GM18502 (cell line): ENCODE measurements around the gene CRB3.

Experiments
- ATAC-seq: cut with Tn5 transposase; IDR thresholded peaks from one replicate; pipeline ENCODE4 v1.9.1; 2021; ENCODE audit warnings: mild to moderate bottlenecking; ENCODE audit not compliant: unreplicated experiment, poor library complexity

The CRB3 gene

DNA sequence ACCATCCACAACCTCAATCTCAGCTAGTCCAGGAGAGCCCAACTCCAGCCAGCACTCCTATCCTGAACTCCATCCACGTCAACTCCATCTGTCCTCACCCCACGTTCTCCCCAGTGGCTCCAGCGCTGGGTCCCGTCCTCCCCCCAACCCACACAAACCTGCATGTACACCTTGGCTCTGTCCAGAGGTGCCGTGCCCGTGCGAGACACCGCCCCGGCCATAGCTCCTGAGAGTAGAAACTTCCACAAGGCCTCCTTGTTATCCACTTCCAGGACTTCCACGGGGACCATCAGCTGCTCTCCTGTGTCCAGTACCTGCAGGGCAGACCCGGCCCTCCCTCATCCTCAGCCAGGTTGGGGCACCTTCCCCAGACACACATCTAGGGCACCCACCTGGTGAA is 32.2 kb upstream of the CRB3 start:
- no peak for ATAC-seq

DNA sequence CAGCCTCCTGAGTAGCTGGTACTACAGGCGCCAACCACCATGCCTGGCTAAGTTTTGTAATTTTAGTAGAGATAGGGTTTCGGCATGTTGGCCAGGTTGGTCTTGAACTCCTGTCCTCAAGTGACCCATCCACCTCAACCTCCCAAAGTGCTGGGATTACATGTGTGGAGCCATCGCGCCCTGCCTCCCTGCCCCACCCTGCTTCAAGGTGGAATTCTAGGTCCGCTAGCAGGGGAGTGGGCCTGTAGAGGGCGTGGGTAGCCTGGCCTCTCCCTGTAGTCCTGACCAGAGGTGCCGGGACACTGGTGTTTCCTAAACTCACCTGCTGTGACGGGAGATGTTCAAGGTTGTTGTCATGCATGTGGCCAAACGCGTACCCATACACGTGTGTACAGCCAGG is 30.9 kb upstream of the CRB3 start:
- ATAC-seq, result no peak

DNA sequence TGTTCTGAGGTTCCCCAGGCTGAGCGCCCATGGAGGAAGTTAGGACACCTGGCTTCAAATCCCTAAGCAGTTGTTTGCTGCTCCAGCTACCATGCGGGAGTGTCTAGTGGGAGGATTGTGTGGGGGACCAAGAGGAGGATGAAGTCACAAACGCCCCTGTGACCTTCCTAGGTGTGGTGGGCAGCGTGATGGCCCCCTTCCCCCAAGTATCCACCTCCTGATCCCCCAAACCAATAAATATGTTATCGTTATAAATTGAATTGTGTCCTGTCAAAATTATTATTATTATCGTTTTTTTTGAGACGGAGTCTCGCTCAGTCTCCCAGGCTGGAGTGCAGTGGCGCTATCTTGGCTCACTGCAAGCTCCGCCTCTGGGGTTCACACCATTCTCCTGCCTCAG is 30.4 kb upstream of the CRB3 start, which contains the start of gene SLC25A41:
Gene SLC25A41 (minus strand): TSS at position 101 of the 400 bp plus-strand sequence. CDS start 70 bp downstream, at position 31.
- ATAC-seq, result no peak

DNA sequence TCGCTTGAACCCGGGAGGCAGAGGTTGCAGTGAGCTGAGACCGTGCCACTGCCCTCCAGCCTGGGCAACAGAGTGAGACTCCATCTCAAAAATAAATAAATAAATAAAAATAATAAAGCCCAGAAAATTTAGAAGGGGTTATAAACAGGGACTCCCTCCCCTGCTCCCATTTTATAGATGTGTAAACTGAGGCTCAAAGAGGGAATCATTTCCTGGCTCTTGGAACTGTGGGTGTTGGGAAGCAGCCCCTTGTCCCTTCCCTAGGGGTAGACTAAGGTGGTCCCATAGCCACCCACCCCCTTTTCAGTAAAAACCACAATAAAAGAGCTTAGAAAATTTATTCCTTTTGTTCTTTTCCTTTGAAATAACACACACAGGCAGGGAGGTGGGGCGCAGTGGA is 24.3 kb upstream of the CRB3 start:
- ATAC-seq, result no peak

DNA sequence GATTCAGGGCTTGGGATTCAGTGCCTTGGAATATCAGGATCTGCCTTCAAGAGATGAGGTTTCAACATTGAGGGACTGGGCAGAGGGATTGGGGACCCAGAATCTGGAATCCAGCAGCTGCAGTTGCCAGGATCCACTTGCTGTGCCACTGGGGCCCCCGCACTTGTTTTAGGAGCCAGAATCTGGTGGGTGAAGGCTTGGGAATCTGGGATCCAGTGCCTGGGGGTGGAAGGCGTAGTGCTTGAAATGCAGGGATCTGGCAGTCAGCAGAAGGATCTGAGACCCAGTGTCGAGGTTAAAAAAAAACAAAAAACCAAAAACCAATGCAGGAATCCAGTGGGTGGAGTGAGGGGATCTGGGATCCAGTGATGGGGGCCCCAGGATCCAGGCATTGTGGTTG is 23.2 kb upstream of the CRB3 start:
- no peak for ATAC-seq

DNA sequence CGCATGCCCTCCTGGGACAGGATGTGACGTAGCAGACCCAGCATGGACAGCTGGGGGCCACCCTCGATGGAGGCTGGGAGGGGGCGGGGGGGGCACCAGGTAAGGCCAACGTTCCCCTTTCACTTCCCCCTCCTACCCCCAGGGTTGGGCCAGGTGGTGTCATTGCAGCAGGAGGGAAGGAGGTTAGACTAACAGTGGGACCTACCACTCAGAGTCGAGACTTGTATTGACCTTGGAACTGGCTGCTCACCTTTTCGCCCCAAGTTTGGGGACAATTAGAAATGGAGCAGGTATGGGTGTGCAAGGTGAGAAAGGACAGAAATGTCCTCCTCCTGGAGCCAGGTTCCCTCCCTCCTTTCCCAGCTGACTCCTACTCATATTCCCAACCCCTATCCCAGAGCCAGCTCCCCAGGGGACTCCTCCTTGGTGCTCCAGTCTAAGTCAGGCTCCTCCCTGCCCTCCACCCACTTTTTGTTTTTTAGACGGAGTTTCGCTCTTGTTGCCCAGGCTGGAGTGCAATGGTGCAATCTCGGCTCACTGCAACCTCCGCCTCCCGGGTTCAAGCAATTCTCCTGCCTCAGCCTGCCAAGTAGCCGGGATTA is 21.9 kb upstream of the CRB3 start:
- no peak for ATAC-seq

DNA sequence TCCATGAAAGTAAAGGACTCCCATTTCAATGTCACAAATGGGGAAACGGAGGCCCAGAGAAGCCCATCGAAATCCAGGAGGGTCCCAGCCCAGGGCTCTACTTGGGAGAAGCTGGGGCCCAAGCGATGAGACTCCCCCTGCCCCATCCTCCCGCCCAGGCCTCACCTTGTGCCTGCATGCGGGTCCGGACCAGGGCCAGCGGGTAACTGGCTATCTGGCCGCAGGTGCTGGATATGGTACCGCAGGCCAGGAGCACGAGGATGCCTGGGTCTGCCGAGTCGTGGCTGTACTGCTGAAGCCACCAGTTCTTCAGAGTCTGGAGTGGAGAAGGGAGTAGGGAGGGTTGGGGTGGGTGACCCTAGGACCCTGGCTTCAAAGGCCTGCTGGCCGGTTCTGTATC is 20.1 kb upstream of the CRB3 start:
- ATAC-seq, result no peak

DNA sequence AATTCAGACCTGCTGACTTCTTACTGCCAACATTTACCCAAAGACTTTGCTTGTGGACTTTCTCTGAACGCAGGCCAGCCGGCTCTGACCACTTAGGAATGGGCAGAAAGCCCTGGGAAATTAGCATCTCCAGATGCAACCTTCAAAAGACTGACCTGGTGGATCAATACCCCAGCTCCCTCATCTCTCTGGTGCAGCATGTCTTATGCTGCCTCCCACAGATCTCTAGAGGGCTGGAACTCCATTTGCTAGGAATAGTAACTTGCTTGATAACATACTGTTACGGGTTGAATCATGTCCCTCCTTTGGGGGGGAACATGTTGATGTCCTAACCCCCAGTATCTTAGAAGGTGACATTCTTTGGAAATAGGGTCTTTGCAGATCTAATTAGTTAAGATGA is 17.6 kb upstream of the CRB3 start:
- no peak for ATAC-seq

DNA sequence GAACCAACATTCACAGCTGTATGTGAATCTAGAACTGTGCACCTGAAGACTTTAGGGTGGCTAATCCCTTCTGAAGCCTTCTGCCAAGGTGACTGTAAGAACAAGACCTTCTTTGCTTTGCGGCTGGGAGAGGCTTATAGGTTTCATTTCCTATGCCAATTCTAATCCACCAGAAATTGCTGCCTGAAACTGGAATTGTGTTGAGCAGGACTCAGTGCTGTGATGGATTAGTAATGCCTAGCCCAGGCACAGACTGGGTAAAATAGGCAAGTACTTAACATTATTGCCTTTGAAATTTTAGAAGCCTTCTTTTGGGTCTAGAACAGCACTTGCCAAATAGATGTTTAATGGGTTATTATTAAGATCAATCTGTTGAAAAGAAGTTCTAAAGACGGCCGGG is 16.0 kb upstream of the CRB3 start:
- no peak for ATAC-seq

DNA sequence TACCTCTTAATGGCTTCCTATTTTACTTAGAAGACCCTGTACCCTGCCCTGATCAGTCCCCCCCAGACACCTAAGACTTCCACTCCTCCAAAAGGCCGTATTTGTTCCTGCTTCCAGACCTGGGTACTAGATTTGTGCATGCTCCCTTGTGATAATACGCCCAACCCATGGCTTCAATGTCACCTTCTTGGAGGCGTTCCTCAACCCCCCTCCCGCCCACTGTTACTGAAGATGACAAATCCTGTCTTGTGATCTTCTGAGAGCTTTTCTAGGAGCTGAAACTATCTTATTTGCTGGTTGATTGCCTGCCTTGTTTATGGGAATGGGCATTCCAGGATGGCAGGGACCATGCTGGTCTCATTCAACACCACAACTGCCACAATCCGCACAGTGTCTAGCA is 13.9 kb upstream of the CRB3 start:
- no peak for ATAC-seq

DNA sequence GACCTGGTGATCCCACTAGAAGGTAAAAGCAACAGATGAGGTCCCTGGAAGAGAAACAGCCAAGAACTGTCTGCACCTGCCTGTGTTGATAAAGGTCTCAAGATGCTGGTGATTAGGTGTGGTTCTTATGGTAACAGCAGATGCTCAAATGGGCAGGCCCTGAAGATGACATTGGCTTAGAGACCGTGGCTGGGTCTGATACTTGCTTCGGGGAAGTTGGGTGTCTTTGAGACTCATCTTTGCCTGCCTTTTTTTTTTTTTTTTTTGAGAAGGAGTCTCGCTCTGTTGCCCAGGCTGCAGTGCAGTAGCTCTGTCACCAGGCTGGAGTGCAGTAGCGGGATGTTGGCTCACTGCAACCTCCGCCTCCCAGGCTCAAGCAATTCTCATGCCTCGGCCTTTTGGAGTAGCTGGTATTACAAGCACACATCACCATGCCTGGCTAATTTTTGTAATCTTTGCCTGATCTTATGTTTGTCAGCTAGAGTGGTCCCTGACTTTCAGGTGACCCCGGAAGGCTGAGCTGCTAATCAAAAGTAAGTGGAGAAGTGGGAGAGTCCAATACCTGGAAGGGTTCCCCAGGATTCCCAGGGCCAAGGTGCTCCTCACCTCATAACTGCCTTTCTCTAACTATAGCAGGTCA is 12.4 kb upstream of the CRB3 start:
- ATAC-seq, result no peak

DNA sequence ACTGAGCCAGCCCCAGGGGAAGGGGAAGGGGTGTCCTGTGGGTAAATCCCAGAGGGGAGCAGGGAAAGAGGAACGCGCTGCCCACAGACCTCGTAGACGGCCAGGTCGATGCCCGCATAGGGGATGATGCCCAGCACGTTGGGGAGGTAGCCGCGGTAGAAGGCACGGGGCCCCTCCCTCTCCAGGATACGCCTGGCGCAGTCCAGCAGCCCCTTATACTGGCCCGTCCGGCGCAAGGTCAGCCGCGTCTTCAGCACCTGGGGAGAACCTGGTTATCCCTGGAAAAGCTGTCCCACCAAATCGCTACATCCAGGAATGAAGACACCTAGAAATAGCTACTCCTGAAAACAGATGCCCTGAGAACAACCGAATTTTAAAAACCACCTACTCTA is 11.9 kb upstream of the CRB3 start:
- no peak for ATAC-seq

DNA sequence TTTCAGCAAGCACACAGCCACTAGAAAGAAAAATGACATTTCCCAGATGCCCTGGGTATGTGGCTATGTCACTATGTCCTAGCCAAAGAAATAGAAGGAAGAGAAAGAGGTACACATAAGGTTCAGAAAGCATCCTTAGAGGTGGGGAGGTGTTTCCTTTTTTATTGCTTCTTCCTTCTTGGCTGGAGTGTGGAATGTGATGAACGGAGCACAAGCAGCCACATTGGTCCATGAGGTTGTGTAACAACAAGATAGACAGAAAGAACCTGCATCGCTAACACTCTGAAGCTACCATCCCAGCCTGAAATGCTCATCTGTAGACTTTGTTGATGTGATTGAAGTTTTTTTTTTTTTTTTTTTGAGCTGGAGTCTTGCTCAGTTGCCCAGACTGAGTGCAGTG is 11.2 kb upstream of the CRB3 start:
- ATAC-seq, result no peak

DNA sequence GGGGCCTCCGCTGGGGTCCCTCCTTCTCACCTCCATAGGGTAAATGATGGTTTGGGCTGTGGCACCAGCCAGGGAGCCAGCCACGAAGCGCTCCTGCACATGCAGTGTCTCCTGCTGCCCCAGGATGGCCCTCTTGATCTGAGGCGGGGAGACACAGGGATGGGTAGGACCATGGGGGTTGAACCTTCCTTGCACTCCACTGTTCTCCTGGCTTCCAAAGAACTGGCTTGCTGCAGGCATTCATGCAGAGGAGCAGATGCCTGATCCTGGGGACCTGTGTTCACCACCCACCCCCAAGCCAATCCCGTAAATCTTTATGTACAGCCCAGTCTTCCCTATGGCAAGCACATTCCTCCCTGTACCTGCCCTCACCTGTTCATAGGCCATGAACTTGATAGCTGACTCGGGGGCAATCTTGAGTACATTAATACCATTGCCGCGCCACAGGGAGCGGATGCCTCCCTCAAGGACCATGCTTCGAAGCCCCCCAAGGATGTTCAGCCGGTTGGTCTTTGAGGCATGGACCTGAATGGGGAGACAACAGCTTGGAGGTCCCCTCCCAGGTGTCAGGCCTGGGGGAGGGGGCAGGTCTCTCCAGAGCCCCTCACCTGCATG is 10.0 kb upstream of the CRB3 start:
- no peak for ATAC-seq

DNA sequence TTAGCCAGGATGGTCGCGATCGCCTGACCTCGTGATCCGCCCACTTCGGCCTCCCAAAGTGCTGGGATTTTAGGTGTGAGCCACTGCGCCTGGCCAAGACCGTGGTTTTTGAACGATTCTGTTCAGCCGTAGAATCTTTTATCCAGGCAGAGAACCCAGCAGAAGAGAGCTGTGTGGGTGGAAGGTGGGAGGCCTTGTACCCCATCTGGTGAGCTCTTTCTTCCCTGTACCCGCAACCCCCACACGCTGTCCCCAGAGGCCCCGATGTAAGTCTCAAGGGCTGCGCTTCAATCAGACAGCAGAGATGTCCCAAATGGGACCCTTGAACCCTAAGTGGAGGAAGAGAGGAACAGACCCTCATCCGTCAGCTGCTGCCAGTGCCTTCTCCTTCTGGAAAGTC is 8.1 kb upstream of the CRB3 start:
- ATAC-seq, result no peak

DNA sequence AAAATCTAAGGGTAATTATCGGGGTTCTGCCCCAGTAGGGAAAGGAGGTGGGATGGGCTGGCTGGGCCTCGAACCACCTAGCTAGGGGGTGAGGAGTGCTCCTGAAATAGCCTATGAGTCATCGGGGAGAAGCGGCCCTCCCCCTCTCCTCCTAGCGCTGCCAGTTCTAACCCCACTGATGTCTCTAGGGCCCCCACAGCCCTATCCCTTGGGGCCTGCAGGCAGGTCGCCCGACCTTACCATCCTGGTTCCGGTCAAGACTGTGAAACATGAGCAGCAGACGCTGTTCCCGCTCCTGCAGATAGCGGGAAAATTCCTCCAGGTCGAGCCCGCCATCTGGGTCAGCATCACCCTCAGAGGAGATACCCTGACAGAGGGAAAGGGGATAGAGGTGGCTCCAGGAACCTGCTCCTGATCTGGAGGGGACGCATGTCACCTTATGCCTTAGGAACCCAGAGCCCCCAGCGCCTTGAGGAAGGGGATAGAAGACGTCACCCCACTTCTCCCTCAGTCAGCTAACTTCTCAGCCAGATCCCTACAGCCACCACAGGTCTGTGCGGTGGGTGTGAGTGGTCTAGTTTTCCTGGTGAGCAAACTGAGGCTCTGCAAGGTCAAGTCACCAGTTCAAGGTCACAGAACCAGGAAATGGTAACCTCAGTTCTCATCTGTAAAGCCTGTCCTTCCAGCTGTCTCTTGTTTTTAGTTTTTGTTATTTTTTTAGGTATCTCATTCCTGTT is 5.9 kb upstream of the CRB3 start:
- ATAC-seq, result no peak

DNA sequence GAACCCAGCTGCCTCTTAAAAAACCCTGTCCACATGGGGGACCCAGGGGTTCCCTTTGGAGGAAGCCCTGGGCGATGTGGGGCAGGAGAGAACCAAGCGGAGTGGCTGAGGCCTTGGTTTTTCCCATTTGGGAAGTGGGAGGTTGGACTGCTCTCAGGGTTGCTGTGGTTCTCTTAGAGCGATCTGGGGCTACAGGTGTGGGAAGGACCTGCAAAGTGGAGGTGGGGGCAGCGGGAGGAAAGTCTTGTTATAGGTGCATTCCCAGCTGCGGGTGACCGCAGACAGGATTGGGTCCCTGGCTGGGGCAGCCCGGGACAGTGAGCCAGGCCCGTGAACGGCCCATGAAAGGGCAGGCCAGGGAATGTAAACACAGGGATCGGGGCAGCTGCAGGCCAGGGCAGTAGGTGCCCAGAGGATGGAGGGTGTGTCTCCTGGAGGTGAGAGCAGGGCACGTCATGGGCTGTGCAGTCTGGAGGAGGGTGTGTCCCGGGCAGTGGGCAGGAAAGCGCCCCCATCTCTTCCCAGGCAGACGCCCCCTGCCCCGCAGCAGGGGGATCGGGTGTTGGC is 5.3 kb upstream of the CRB3 start:
- ATAC-seq, result no peak

DNA sequence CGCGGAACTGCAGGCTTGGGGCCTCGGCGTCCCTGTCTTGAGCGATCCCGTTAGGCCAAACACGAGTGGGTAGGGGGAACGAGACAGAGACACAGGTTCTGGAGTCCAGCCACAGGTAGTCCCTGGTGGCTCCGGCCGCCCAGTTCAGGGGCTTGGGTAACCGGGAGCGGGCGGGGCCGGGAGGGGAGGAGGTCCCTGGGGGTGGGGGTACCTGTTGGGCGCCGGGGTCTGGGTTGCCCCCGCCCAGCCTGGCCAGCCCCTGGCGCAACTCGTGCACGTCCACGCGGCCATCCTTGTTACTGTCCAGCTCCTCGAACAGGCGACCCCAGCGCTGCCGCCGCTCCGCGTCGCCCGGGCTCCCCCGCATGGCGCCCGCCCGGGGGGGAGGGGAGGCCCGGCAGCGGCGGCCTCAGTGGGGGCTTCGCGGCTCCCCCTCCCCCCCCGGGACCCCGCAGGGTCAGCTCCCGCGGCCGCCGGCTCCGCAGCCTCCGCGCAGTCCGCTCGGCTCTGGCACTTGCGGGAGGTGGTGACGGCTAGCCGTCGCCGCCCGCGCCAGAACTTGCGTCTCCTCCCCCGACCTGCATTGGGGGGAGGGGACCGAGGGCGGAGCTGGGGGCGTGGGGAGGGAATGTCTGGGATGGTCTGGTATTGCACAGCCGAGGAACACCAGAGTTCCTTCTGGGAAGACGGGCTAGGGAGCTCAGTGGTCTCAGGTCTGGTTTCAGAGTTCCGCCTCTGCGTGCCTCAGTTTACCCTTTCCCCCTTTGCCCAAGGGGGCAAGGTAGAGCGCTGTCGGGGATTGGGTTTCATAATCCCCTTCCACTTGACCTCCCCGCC is 4.6 kb upstream of the CRB3 start, which contains the start of gene SLC25A23:
Gene SLC25A23 (minus strand): TSS at position 531 of the 837 bp plus-strand sequence. CDS start 164 bp downstream, at position 367.
- ATAC-seq, result peak; percentile 36

DNA sequence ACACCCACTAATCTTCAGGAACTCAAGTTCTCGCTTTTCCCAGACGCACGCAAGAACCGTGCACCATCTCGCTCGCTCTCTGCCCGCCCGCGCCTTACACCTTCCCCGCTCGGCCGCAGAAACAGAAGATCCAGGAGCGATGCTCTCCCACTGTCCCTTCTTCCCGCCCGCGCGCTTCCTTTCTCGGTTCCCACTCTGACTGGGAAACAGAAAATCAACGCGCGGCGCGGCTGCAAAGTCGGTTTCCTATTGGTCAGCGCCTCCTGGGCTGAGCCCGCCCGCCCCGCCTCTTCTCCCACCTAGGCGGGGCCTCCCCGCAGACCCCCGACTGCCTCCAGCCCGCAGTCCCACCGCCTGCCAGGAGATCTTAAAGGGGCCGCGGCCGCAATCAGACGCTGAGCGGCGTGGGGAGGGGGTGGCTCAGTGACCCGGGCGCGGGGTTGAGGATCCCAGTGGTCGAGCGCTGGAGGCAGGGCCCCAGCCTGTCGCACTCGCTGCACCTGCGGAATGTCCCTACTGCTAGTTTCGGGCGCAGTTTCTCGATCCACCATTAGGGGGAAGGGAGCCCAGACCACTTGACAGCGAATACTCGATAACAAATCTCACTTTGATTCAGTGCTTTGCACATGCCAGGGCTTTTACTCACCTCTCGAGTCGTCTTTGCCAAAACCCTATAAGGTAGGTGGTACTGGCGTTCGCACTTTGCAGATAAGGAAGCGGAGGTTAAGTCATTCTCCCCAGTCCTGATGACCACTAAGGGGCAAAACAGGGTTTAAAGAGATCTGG is 3.8 kb upstream of the CRB3 start:
- peak; percentile 78 for ATAC-seq
